Testis (tissue), 3 donors: ENCODE results near the gene PZP. TPM values are rescaled to one million over a fixed set of nuclear protein-coding genes. Genes with fewer than 3 reads are reported as not detected.
"Not testable (repeated sequence)": the region's sequence is repeated elsewhere in the genome, so short reads cannot be mapped to it uniquely, and the experiment has no call there.

Source experiments
- DNase-seq: peaks from one replicate; pipeline ENCODE4 v3.0.0-alpha.2; 2019
- H3K27ac ChIP-seq, 2 donors: fragments of 200-600 bp; sonication (generic); one replicate each; pipeline ENCODE4 v1.5.1; 2019
- H3K27me3 ChIP-seq: fragments of 200-600 bp; sonication (generic); one replicate; pipeline ENCODE4 v1.5.1; 2019
- H3K36me3 ChIP-seq: fragments of 200-600 bp; sonication (generic); one replicate; pipeline ENCODE4 v1.5.1; 2017; ENCODE audit warnings: low read depth; ENCODE audit errors: missing control alignments
- H3K4me1 ChIP-seq: fragments of 200-600 bp; sonication (generic); one replicate; pipeline ENCODE4 v1.5.1; 2019
- H3K4me3 ChIP-seq, 2 donors: fragments of 200-600 bp; sonication (generic); one replicate each; pipeline ENCODE4 v1.5.1; 2017 to 2019
- H3K9me3 ChIP-seq: fragments of 200-600 bp; sonication (generic); one replicate; pipeline ENCODE4 v1.5.1; 2017
- CTCF ChIP-seq, 3 experiments: fragments of 450-650 bp in 2 of 3; fragments of 200-600 bp in 1 of 3; sonication (generic) in 1 of 3; IDR thresholded peaks; one replicate each; pipeline ENCODE4 v1.5.1; 2016 to 2019; ENCODE audit warnings: antibody characterized with exemption in 3 of 3, mild to moderate bottlenecking in 2 of 3, moderate library complexity in 1 of 3
- POLR2A ChIP-seq: fragments of 450-650 bp; IDR thresholded peaks from one replicate; pipeline ENCODE4 v1.6.1; 2017; ENCODE audit warnings: antibody characterized with exemption, mild to moderate bottlenecking, moderate library complexity
- WGBS, 2 donors: methylation state at CpG; one replicate each; pipeline ENCODE4 v1.1.5; 2018; 5-methylcytosine and 5-hydroxymethylcytosine counted together
- intact Hi-C: fragments of 100-400 bp; cut with DNase I; formaldehyde crosslinking; loops from one replicate; pipeline ENCODE4 v1.15.1; 2023; ENCODE audit warnings: low total_unique reads
- polyA plus RNA-seq: library from polyadenylated mRNA; stranded (reverse); fragments of 350-450 nt; fragmentation: Illumina TruSeq; extraction: RNeasy Lipid Tissue Mini Kit (QIAGEN cat#74804); gene quantifications from one replicate; pipeline ENCODE4 v1.2.3, GENCODE V29; 2014; ENCODE audit warnings: low read depth, low replicate concordance; ENCODE audit not compliant: insufficient read depth
- total RNA-seq, 2 donors: library from RNA; depleted of rRNA; stranded (reverse); fragments of >200 nt; gene quantifications; one replicate each; pipeline ENCODE4 v1.2.3, GENCODE V29; 2016

PZP gene
- total and polyA plus RNA-seq, 3 donors from 2014 or later: 4.6 to 10.7 (median 6.5) TPM

GRCh38 chr12:9169979-9170634, 38.1 kb downstream of the PZP start:
- Histone ChIP-seq H3K4me3 (no peak overlapping the region), H3K27ac (no peak overlapping the region), H3K36me3 (no peaks in the 10 kb centered on the region), H3K9me3 (no peaks in the 10 kb centered on the region), H3K27me3 (no peaks in the 10 kb centered on the region), H3K4me1 (no peaks in the 10 kb centered on the region)
- intact Hi-C loops: no loop called here
- TF ChIP-seq CTCF (IDR thresholded peaks at IDR 0.05): no peak
- no peak for TF ChIP-seq POLR2A
- DNase-seq: no peak
- WGBS, 2 donors: 73 to 77% methylated on average over 11 of the region's 11 CpGs

- intact Hi-C loops, H3K27me3 ChIP-seq, H3K4me1 ChIP-seq, DNase-seq, H3K27ac ChIP-seq, H3K4me3 ChIP-seq, H3K36me3 ChIP-seq, H3K9me3 ChIP-seq: not testable (repeated sequence)
- 79 to 88% methylated on average over 5 of the region's 5 CpGs for WGBS, 2 donors
These were observed 40.9 kb downstream of the PZP start for GRCh38 chr12:9167345-9167744.

GRCh38 chr12:9163392-9163791, 44.8 kb downstream of the PZP start:
- DNase-seq: no peak
- Histone ChIP-seq H3K4me1 (no peaks in the 10 kb centered on the region), H3K27ac (no peak overlapping the region), H3K4me3 (no peak overlapping the region), H3K27me3 (no peaks in the 10 kb centered on the region), H3K9me3 (no peaks in the 10 kb centered on the region), H3K36me3 (no peaks in the 10 kb centered on the region)
- 89 to 92% methylated on average over 5 of the region's 5 CpGs for WGBS, 2 donors
- TF ChIP-seq POLR2A: no peak
- intact Hi-C loops: no loop called here

- H3K27me3 ChIP-seq: no peaks in the 10 kb centered on the region
- TF ChIP-seq CTCF (IDR thresholded peaks at IDR 0.05): no peak
- TF ChIP-seq POLR2A: no peak
- H3K36me3 ChIP-seq: no peaks in the 10 kb centered on the region
- intact Hi-C loops: no loop called here
- WGBS, 2 donors: 84 to 90% methylated on average over 4 of the region's 4 CpGs
- H3K4me1 ChIP-seq: no peaks in the 10 kb centered on the region
- DNase-seq: no peak
- no peaks in the 10 kb centered on the region for H3K9me3 ChIP-seq
- no peak overlapping the region for H3K27ac ChIP-seq
- H3K4me3 ChIP-seq: no peak overlapping the region
These were observed 52.1 kb downstream of the PZP start for GRCh38 chr12:9156119-9156518.

- no peak overlapping the region for H3K27ac ChIP-seq
- no peaks in the 10 kb centered on the region for H3K4me1 ChIP-seq
- H3K4me3 ChIP-seq: no peak overlapping the region
- intact Hi-C loops: no loop called here
- no peaks in the 10 kb centered on the region for H3K9me3 ChIP-seq
- H3K36me3 ChIP-seq: no peaks in the 10 kb centered on the region
- WGBS, 2 donors: 80 to 83% methylated on average over 6 of the region's 6 CpGs
- TF ChIP-seq POLR2A: no peak
- TF ChIP-seq CTCF (IDR thresholded peaks at IDR 0.05): no peak
- no peaks in the 10 kb centered on the region for H3K27me3 ChIP-seq
- no peak for DNase-seq
These were observed 58.8 kb downstream of the PZP start for GRCh38 chr12:9149372-9149771.

- intact Hi-C loops: no loop called here
- no peak for TF ChIP-seq POLR2A
- Histone ChIP-seq H3K9me3 (no peaks in the 10 kb centered on the region), H3K27ac (no peak overlapping the region), H3K4me1 (no peaks in the 10 kb centered on the region), H3K36me3 (no peaks in the 10 kb centered on the region), H3K27me3 (no peaks in the 10 kb centered on the region), H3K4me3 (no peak overlapping the region)
- WGBS, 2 donors: 68 to 76% methylated on average over 2 of the region's 2 CpGs
- no peak for DNase-seq
These were observed 59.3 kb downstream of the PZP start for GRCh38 chr12:9148926-9149325.
